OCI-LY7 (cell line): ENCODE results near the gene LIPK. TPM values are rescaled to one million over a fixed set of nuclear protein-coding genes. Genes with fewer than 3 reads are reported as not detected.

Source experiments
- BruUV-seq: library from RNA; stranded (reverse); fragments of 400-500 nt; replicated peaks from 2 replicates; lab custom pipeline; 2021; lab: Mats Ljungman, UMichigan
- CTCF ChIA-PET: fragments of 300-600 bp; sonication (Branson Sonifier 250); formaldehyde crosslinking; loops from one replicate; lab custom pipeline; 2022; ENCODE audit warnings: antibody characterized with exemption; ENCODE audit not compliant: unreplicated experiment; lab: Charles Lee
- POLR2A ChIA-PET: fragments of 300-600 bp; sonication (Branson Sonifier 250); formaldehyde crosslinking; loops from one replicate; lab custom pipeline; 2022; ENCODE audit warnings: antibody characterized with exemption; lab: Charles Lee
- DNase-seq: peaks from one replicate; pipeline ENCODE4 v3.0.0-alpha.2; 2015; ENCODE audit warnings: low spot score
- H2AFZ ChIP-seq: fragments of 200-600 bp; sonication (generic), shearing (Covaris generic); 2 replicates; pipeline ENCODE4 v1.6.1; 2014; ENCODE audit warnings: mild to moderate bottlenecking, antibody characterized with exemption, low read length, moderate library complexity
- H3K27ac ChIP-seq: fragments of 200-600 bp; sonication (generic); 2 replicates; pipeline ENCODE4 v1.5.1; 2014; ENCODE audit warnings: mixed run types, low read depth, mild to moderate bottlenecking, moderate library complexity, low read length, inconsistent platforms; ENCODE audit not compliant: poor library complexity, severe bottlenecking
- H3K36me3 ChIP-seq: fragments of 200-600 bp; sonication (generic); 2 replicates; pipeline ENCODE4 v1.6.1; 2014; ENCODE audit warnings: mild to moderate bottlenecking, antibody characterized with exemption, low read length, moderate library complexity, mixed read lengths; ENCODE audit not compliant: insufficient read depth
- H3K4me1 ChIP-seq: fragments of 200-600 bp; sonication (generic); 2 replicates; pipeline ENCODE4 v1.5.1; 2014; ENCODE audit warnings: mild to moderate bottlenecking, low read length; ENCODE audit not compliant: insufficient read depth, poor library complexity, severe bottlenecking
- H3K4me2 ChIP-seq: fragments of 200-600 bp; sonication (generic); 2 replicates; pipeline ENCODE4 v1.6.1; 2014; ENCODE audit warnings: mild to moderate bottlenecking, low read length
- H3K4me3 ChIP-seq: fragments of 200-600 bp; sonication (generic); 2 replicates; pipeline ENCODE4 v1.5.1; 2014; ENCODE audit warnings: mild to moderate bottlenecking, low read depth, low read length; ENCODE audit not compliant: poor library complexity, severe bottlenecking
- H3K79me2 ChIP-seq: fragments of 200-600 bp; sonication (generic); 2 replicates; pipeline ENCODE4 v1.6.1; 2016; ENCODE audit warnings: low read depth, mild to moderate bottlenecking, low read length, moderate library complexity, mixed read lengths; ENCODE audit not compliant: insufficient read depth
- H3K9me2 ChIP-seq: fragments of 200-600 bp; sonication (generic); 2 replicates; pipeline ENCODE4 v1.6.1; 2016; ENCODE audit warnings: mild to moderate bottlenecking, low read length, mixed read lengths; ENCODE audit not compliant: insufficient read depth
- H3K9me3 ChIP-seq: fragments of 200-600 bp; sonication (generic); 2 replicates; pipeline ENCODE4 v1.6.1; 2014; ENCODE audit warnings: mild to moderate bottlenecking, mixed run types, low read length, mixed read lengths
- H4K20me1 ChIP-seq: fragments of 200-600 bp; sonication (generic); 2 replicates; pipeline ENCODE4 v1.6.1; 2014; ENCODE audit warnings: mild to moderate bottlenecking, antibody characterized with exemption, low read length, moderate library complexity, mixed read lengths; ENCODE audit not compliant: insufficient read depth
- EZH2phosphoT487 ChIP-seq: fragments of 200-600 bp; sonication (generic); IDR thresholded peaks from 2 replicates; pipeline ENCODE4 v1.6.1; 2018; ENCODE audit warnings: low read depth, borderline replicate concordance, mild to moderate bottlenecking, mixed run types, antibody characterized with exemption, low read length, moderate library complexity, mixed read lengths
- intact Hi-C: fragments of 100-400 bp; cut with micrococcal nuclease; formaldehyde crosslinking; loops from one replicate; pipeline ENCODE4 v1.10.0; 2022; ENCODE audit not compliant: unreplicated experiment
- total RNA-seq, 2 experiments: library from RNA; depleted of rRNA in 1 of 2; stranded (reverse); fragments of >200 nt in 1 of 2; shearing (Covaris generic) in 1 of 2; gene quantifications; 2 replicates each; pipeline ENCODE4 v1.2.3, GENCODE V29; 2014 to 2022
- TF ChIP-seq, protein P1 (sequence below): fragments of 200-600 bp; sonication (generic); conservative IDR thresholded peaks from 2 replicates; pipeline ENCODE4 v1.5.1; 2014; ENCODE audit warnings: mild to moderate bottlenecking, antibody characterized with exemption, low read length, moderate library complexity, mixed read lengths

Gene LIPK
- total RNA-seq, 2 experiments from 2014 or later: not detected

DNA sequence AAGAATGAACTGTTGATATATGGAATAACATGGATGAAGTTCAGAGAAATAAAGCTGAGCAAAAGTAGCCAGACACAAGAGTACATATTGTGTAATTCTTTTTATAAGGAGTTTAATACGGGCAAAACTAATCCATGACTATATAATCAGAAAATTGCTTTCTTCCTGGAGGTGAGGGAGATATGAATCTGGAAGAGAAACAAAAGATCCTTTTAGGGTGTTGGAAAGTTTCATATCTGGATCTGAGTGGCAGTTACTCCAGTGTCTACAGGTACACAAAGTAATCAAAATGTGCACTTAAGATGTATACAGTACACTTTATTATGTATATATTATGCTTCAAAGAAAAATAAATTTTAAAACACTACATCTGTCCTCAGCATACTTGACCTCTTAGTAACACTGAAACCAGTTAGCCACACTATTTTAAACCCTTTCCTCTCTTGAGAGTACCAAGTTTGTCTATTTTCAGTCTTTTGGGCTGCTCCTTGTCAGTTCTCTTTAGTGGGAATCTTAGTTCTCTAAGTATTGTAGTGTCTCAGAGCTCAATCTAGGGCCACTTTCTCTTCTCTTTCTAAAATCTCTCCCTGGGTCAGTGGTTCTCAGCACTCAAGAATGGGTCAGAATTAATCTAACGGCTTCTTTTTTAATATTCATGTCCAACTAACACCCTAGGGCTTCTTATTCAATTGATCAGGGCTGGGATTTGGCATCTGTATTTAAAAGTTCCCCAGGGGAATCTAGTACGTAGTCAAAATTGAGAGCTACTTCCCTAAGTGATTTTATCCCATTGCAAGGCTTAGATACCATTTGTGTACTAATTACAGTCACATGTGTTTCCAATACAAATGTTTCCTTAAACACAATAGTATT, 46.1 kb upstream of the LIPK start:
- no peak overlapping the region for H3K27ac ChIP-seq
- no peaks in the 10 kb centered on the region for H3K4me1 ChIP-seq
- no peaks in the 10 kb centered on the region for H3K9me2 ChIP-seq
- H4K20me1 ChIP-seq: no peaks in the 10 kb centered on the region
- H3K36me3 ChIP-seq: no peaks in the 10 kb centered on the region
- H3K4me3 ChIP-seq: no peak overlapping the region
- CTCF ChIA-PET: no interaction called here
- no peaks in the 10 kb centered on the region for H3K79me2 ChIP-seq
- intact Hi-C loops: no loop called here
- BruUV-seq: no TSS peak
- H3K4me2 ChIP-seq: no peak overlapping the region
- TF ChIP-seq, protein P1, sequence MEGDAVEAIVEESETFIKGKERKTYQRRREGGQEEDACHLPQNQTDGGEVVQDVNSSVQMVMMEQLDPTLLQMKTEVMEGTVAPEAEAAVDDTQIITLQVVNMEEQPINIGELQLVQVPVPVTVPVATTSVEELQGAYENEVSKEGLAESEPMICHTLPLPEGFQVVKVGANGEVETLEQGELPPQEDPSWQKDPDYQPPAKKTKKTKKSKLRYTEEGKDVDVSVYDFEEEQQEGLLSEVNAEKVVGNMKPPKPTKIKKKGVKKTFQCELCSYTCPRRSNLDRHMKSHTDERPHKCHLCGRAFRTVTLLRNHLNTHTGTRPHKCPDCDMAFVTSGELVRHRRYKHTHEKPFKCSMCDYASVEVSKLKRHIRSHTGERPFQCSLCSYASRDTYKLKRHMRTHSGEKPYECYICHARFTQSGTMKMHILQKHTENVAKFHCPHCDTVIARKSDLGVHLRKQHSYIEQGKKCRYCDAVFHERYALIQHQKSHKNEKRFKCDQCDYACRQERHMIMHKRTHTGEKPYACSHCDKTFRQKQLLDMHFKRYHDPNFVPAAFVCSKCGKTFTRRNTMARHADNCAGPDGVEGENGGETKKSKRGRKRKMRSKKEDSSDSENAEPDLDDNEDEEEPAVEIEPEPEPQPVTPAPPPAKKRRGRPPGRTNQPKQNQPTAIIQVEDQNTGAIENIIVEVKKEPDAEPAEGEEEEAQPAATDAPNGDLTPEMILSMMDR: no peak
- TF ChIP-seq EZH2phosphoT487: no peak
- no peak overlapping the region for H2AFZ ChIP-seq
- H3K9me3 ChIP-seq: no peaks in the 10 kb centered on the region
- no peak for DNase-seq
- POLR2A ChIA-PET: interaction anchor here (0.5 to 0.7 kb wide), 2 partner anchors 17 to 1515 kb away, joined by 3 to 4 read pairs; no protein-coding TSS in a partner anchor

DNA sequence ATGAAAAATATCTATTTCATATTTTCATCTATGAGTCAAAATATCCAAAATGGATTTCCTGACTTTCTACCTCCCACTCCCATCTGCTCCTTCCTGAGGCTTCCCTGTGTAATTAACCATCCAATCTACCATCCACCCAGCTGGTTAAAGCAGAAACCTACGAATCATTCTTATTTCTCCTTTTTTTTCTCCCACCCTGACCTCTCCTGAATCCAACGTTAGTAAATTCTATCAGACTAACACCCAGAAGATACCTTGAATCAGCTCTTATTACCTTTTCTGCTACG, 45.5 kb upstream of the LIPK start:
- H3K9me2 ChIP-seq: no peaks in the 10 kb centered on the region
- no peak for DNase-seq
- no peak overlapping the region for H3K4me2 ChIP-seq
- H3K4me1 ChIP-seq: no peaks in the 10 kb centered on the region
- intact Hi-C loops: no loop called here
- no TSS peak for BruUV-seq
- CTCF ChIA-PET: no interaction called here
- no peak overlapping the region for H3K4me3 ChIP-seq
- no peak overlapping the region for H3K27ac ChIP-seq
- no peaks in the 10 kb centered on the region for H4K20me1 ChIP-seq
- POLR2A ChIA-PET: no interaction called here
- H3K9me3 ChIP-seq: no peaks in the 10 kb centered on the region
- no peak overlapping the region for H2AFZ ChIP-seq
- H3K36me3 ChIP-seq: no peaks in the 10 kb centered on the region
- no peaks in the 10 kb centered on the region for H3K79me2 ChIP-seq
- TF ChIP-seq, protein P1: no peak
- TF ChIP-seq EZH2phosphoT487: no peak

DNA sequence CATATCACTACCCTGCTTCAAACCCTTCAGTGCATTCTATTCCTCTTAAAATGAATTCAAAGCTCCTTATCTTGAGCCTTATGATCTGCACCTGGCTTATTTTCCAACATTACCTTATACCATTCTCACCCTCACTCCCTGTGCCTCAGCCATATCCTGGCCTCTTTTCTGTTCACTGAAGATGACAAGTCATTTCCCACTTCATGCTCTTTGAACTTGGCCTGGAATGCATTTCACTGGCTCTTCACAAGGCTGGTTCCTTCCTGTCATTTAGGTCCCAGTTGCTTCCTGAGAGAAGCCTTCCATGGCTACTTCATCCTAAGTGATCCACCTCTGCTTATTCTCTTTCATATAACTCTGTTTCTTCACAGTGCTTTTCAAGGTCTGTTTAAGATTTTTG, 45.0 kb upstream of the LIPK start:
- H3K9me2 ChIP-seq: no peaks in the 10 kb centered on the region
- DNase-seq: no peak
- ChIA-PET CTCF (no interaction called here), POLR2A (interaction anchor here (0.9 kb wide), 1 partner anchor 15 kb away, joined by 3 read pairs; no protein-coding TSS in a partner anchor)
- H3K79me2 ChIP-seq: no peaks in the 10 kb centered on the region
- H3K4me1 ChIP-seq: no peaks in the 10 kb centered on the region
- H4K20me1 ChIP-seq: no peaks in the 10 kb centered on the region
- no peak overlapping the region for H3K27ac ChIP-seq
- intact Hi-C loops: no loop called here
- BruUV-seq: no TSS peak
- TF ChIP-seq, protein P1: no peak
- TF ChIP-seq EZH2phosphoT487: no peak
- H3K9me3 ChIP-seq: no peaks in the 10 kb centered on the region
- no peak overlapping the region for H3K4me3 ChIP-seq
- H3K36me3 ChIP-seq: no peaks in the 10 kb centered on the region
- no peak overlapping the region for H3K4me2 ChIP-seq
- H2AFZ ChIP-seq: no peak overlapping the region
